ENCODE measurements around the gene CCDC70.

The CCDC70 gene

GRCh38 chr13:51831519-51831918 lies 30.2 kb upstream of the CCDC70 start:
- DNase-seq: no peak

GRCh38 chr13:51832471-51833152 lies 29.2 kb upstream of the CCDC70 start:
- peak; percentile 48 for DNase-seq

- DNase-seq: no peak
Observed at GRCh38 chr13:51833980-51834379, 27.8 kb upstream of the CCDC70 start.

GRCh38 chr13:51834581-51835171 lies 27.1 kb upstream of the CCDC70 start:
- DNase-seq: no peak

- DNase-seq: no peak
Observed at GRCh38 chr13:51837016-51837415, 24.8 kb upstream of the CCDC70 start.

- no peak for DNase-seq
Observed at GRCh38 chr13:51838240-51838846, 23.4 kb upstream of the CCDC70 start.

- DNase-seq: no peak
Observed at GRCh38 chr13:51839711-51840540, 21.8 kb upstream of the CCDC70 start.

GRCh38 chr13:51840917-51841316 lies 20.9 kb upstream of the CCDC70 start:
- no peak for DNase-seq

GRCh38 chr13:51841732-51842131 lies 20.0 kb upstream of the CCDC70 start:
- no peak for DNase-seq

GRCh38 chr13:51843529-51843928 lies 18.2 kb upstream of the CCDC70 start:
- no peak for DNase-seq

GRCh38 chr13:51844862-51845573 lies 16.8 kb upstream of the CCDC70 start, which contains the start of gene TMEM272:
Gene TMEM272, minus strand, starts transcription at chr13:51845177. Its CDS starts 6,647 bp downstream, at chr13:51838530.
- DNase-seq: peak; percentile 38

- DNase-seq: no peak
Observed at GRCh38 chr13:51845574-51846318, 16.0 kb upstream of the CCDC70 start.

GRCh38 chr13:51846756-51847155 lies 15.0 kb upstream of the CCDC70 start:
- DNase-seq: no peak

- no peak for DNase-seq
Observed at GRCh38 chr13:51848674-51849073, 13.1 kb upstream of the CCDC70 start.

GRCh38 chr13:51849145-51850101 lies 12.3 kb upstream of the CCDC70 start:
- DNase-seq: no peak

- DNase-seq: no peak
Observed at GRCh38 chr13:51856027-51856736, 5.6 kb upstream of the CCDC70 start.

GRCh38 chr13:51856998-51857397 lies 4.8 kb upstream of the CCDC70 start:
- DNase-seq: no peak

GRCh38 chr13:51858433-51859247 lies 3.1 kb upstream of the CCDC70 start:
- no peak for DNase-seq

GRCh38 chr13:51862957-51863356 lies 1.2 kb downstream of the CCDC70 start:
- DNase-seq: no peak
